ENCODE data around the gene RNF207.

Gene RNF207

GRCh38 chr1:6162773-6163172, 43.1 kb upstream of the RNF207 start:
- no peak overlapping the region for H3K4me3 ChIP-seq (ENCODE audit: low read depth, low read length)
- no peak for TF ChIP-seq MYC (IDR thresholded peaks at IDR 0.05; ENCODE audit: low read depth, low read length)
- DNase-seq (ENCODE audit: low read depth) = no peak

GRCh38 chr1:6163191-6163972, 42.5 kb upstream of the RNF207 start:
- H3K4me3 ChIP-seq (ENCODE audit: low read depth, low read length) = no peak overlapping the region
- TF ChIP-seq MAX (IDR thresholded peaks at IDR 0.05; ENCODE audit: low read depth, low read length) (no peak), MYC (IDR thresholded peaks at IDR 0.05; ENCODE audit: low read depth, low read length) (no peak), CTCF (IDR thresholded peaks at IDR 0.05; ENCODE audit: low read depth, low read length) (no peak), POLR2A (IDR thresholded peaks at IDR 0.05; ENCODE audit: extremely low read depth, insufficient read length) (no peak)
- DNase-seq (ENCODE audit: low read depth) = no peak

GRCh38 chr1:6163973-6164617, 41.8 kb upstream of the RNF207 start:
- DNase-seq (ENCODE audit: low read depth) = no peak
- TF ChIP-seq MYC (IDR thresholded peaks at IDR 0.05; ENCODE audit: low read depth, low read length) = no peak
- TF ChIP-seq POLR2A (IDR thresholded peaks at IDR 0.05; ENCODE audit: extremely low read depth, insufficient read length) = no peak
- TF ChIP-seq CTCF (IDR thresholded peaks at IDR 0.05; ENCODE audit: low read depth, low read length) = no peak
- no peak for TF ChIP-seq MAX (IDR thresholded peaks at IDR 0.05; ENCODE audit: low read depth, low read length)
- no peak overlapping the region for H3K4me3 ChIP-seq (ENCODE audit: low read depth, low read length)

GRCh38 chr1:6165027-6165426, 40.9 kb upstream of the RNF207 start:
- H3K4me3 ChIP-seq (ENCODE audit: low read depth, low read length) = no peak overlapping the region
- no peak for DNase-seq (ENCODE audit: low read depth)
- TF ChIP-seq CTCF (IDR thresholded peaks at IDR 0.05; ENCODE audit: low read depth, low read length) = no peak
- no peak for TF ChIP-seq POLR2A (IDR thresholded peaks at IDR 0.05; ENCODE audit: extremely low read depth, insufficient read length)
- TF ChIP-seq MYC (IDR thresholded peaks at IDR 0.05; ENCODE audit: low read depth, low read length) = no peak
- no peak for TF ChIP-seq MAX (IDR thresholded peaks at IDR 0.05; ENCODE audit: low read depth, low read length)

- no peak for TF ChIP-seq MYC (IDR thresholded peaks at IDR 0.05; ENCODE audit: low read depth, low read length)
- no peak for TF ChIP-seq CTCF (IDR thresholded peaks at IDR 0.05; ENCODE audit: low read depth, low read length)
- TF ChIP-seq MAX (IDR thresholded peaks at IDR 0.05; ENCODE audit: low read depth, low read length) = no peak
- TF ChIP-seq POLR2A (IDR thresholded peaks at IDR 0.05; ENCODE audit: extremely low read depth, insufficient read length) = no peak
- DNase-seq (ENCODE audit: low read depth) = no peak
- H3K4me3 ChIP-seq (ENCODE audit: low read depth, low read length) = no peak overlapping the region
Measured at GRCh38 chr1:6165441-6165985, 40.4 kb upstream of the RNF207 start.

- DNase-seq (ENCODE audit: low read depth) = no peak
- no peak overlapping the region for H3K4me3 ChIP-seq (ENCODE audit: low read depth, low read length)
- TF ChIP-seq MYC (IDR thresholded peaks at IDR 0.05; ENCODE audit: low read depth, low read length) = no peak
Measured at GRCh38 chr1:6166221-6166620, 39.7 kb upstream of the RNF207 start.
